Left renal cortex interstitium (tissue), 4 donors: Measurements from ENCODE around the gene RPUSD4. TPM values are rescaled to one million over a fixed set of nuclear protein-coding genes. Genes with fewer than 3 reads are reported as not detected.
A peak's percentile ranks its signal among the peaks of the same experiment; 100 is the strongest.

Source experiments
- DNase-seq, 4 donors: peaks; one replicate each; pipeline ENCODE4 v3.0.0-alpha.2; 2013; ENCODE audit warnings: low read depth in 4 of 4, low spot score in 2 of 4, missing footprints in 1 of 4
- polyA plus RNA-seq, 4 donors: library from polyadenylated mRNA; unstranded; fragments of 120-200 nt; gene quantifications; one replicate each; pipeline ENCODE4 v1.2.1, GENCODE V29; 2013; ENCODE audit not compliant: insufficient read length in 4 of 4

Gene RPUSD4
- polyA plus RNA-seq, 4 donors: 29.4 to 40.0 (median 34.4) TPM

- DNase-seq: no peak
Observed at GRCh38 chr11:126185259-126186024, 26.0 kb downstream of the RPUSD4 start.

- no peak for DNase-seq
Observed at GRCh38 chr11:126182787-126183445, 28.5 kb downstream of the RPUSD4 start.

GRCh38 chr11:126181939-126182730 is 29.3 kb downstream of the RPUSD4 start:
- no peak for DNase-seq

- no peak for DNase-seq
Observed at GRCh38 chr11:126176853-126177470, 34.5 kb downstream of the RPUSD4 start.

- no peak for DNase-seq
Observed at GRCh38 chr11:126175393-126175792, 36.1 kb downstream of the RPUSD4 start.

GRCh38 chr11:126174816-126175215 is 36.6 kb downstream of the RPUSD4 start:
- DNase-seq: no peak

GRCh38 chr11:126173257-126173656 is 38.2 kb downstream of the RPUSD4 start:
- DNase-seq: no peak

GRCh38 chr11:126172596-126173038 is 38.8 kb downstream of the RPUSD4 start:
- no peak for DNase-seq

- DNase-seq: no peak
Observed at GRCh38 chr11:126169291-126169690, 42.2 kb downstream of the RPUSD4 start.

- no peak for DNase-seq
Observed at GRCh38 chr11:126167488-126167887, 44.0 kb downstream of the RPUSD4 start.

GRCh38 chr11:126166413-126166812 is 45.0 kb downstream of the RPUSD4 start:
- no peak for DNase-seq

GRCh38 chr11:126165757-126166156 is 45.7 kb downstream of the RPUSD4 start:
- DNase-seq: no peak

GRCh38 chr11:126165311-126165720 is 46.1 kb downstream of the RPUSD4 start:
- DNase-seq: no peak

- no peak for DNase-seq
Observed at GRCh38 chr11:126164781-126165180, 46.7 kb downstream of the RPUSD4 start.

GRCh38 chr11:126163779-126164178 is 47.7 kb downstream of the RPUSD4 start:
- DNase-seq: no peak

GRCh38 chr11:126163074-126163700 is 48.3 kb downstream of the RPUSD4 start:
- DNase-seq: peak in 2 of 4 donors; percentile 75 to 76

- no peak for DNase-seq
Observed at GRCh38 chr11:126162306-126163030, 49.0 kb downstream of the RPUSD4 start.

- DNase-seq: no peak
Observed at GRCh38 chr11:126161023-126161391, 50.4 kb downstream of the RPUSD4 start.

GRCh38 chr11:126160345-126161022 is 51.0 kb downstream of the RPUSD4 start:
- no peak for DNase-seq
